Brain microvascular endothelial cell (primary cell): ENCODE measurements around the gene TICRR.
A peak's percentile ranks its signal among the peaks of the same experiment; 100 is the strongest.

Source experiments
- DNase-seq: peaks from one replicate; pipeline ENCODE4 v3.0.0-alpha.2; 2020
- H3K27ac ChIP-seq: fragments of 250-450 bp; sonication (Bioruptor Pico); 2 replicates; pipeline ENCODE4 v1.5.1; 2020; ENCODE audit warnings: mild to moderate bottlenecking, moderate library complexity
- H3K27me3 ChIP-seq: fragments of 250-450 bp; sonication (Bioruptor Pico); replicated peaks from 2 replicates; pipeline ENCODE4 v1.5.1; 2020; ENCODE audit warnings: mild to moderate bottlenecking
- H3K36me3 ChIP-seq: fragments of 250-450 bp; sonication (Bioruptor Pico); replicated peaks from 2 replicates; pipeline ENCODE4 v1.5.1; 2020; ENCODE audit warnings: mild to moderate bottlenecking
- H3K4me3 ChIP-seq: 2 replicates; pipeline ENCODE4 v1.5.1; 2011; ENCODE audit warnings: low read depth, mild to moderate bottlenecking, control low read depth, low read length, moderate library complexity
- in situ Hi-C: cut with HindIII; loops from 2 replicates; pipeline ENCODE4 v1.10.0; 2017; ENCODE audit warnings: low sequenced_read_pairs, low pct_ligation_motif_present
- TF ChIP-seq, protein P1 (sequence below): IDR thresholded peaks from 2 replicates; pipeline ENCODE4 v1.5.1; 2011; ENCODE audit warnings: low read depth, mild to moderate bottlenecking, moderate library complexity, low read length, control low read depth, inconsistent platforms; ENCODE audit errors: missing control alignments

The TICRR gene

DNA sequence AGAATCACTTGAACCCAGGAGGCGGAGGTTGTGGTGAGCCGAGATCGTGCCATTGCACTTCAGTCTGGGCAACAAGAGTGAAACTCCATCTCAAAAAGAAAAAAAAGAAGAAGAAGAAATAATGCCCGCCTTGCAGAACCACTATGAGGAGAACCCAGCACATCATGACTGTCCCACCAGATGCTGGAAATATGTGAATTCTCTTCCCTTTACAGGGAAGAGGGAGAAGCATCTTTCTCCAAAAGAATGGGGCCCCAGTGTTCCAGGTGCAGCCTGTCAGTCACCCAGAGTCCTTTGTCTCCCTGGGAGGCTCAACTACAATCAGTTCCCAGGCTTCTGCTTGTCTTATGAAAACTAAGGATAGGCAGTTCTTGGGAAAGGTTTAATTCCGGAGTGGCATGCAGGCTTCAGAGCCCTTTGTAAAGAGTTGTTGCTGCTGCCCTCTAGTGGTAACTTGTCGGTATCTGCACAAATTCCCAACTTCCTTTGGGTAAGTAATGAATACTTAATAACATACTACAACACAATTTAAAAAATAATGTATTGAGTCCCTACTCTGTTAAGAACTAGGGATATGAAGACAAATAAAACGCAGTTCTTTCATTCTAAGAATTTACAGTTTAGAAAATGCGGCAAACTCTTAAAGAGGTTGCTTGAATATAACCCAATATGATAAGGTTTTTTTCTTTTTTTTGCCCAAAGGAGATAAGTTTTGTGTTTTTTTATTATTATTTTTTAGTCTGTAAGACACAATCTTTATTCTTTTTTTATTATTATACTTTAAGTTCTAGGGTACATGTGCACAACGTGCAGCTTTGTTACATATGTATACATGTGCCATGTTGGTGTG lies 18.6 kb upstream of the TICRR start:
- TF ChIP-seq, protein P1, sequence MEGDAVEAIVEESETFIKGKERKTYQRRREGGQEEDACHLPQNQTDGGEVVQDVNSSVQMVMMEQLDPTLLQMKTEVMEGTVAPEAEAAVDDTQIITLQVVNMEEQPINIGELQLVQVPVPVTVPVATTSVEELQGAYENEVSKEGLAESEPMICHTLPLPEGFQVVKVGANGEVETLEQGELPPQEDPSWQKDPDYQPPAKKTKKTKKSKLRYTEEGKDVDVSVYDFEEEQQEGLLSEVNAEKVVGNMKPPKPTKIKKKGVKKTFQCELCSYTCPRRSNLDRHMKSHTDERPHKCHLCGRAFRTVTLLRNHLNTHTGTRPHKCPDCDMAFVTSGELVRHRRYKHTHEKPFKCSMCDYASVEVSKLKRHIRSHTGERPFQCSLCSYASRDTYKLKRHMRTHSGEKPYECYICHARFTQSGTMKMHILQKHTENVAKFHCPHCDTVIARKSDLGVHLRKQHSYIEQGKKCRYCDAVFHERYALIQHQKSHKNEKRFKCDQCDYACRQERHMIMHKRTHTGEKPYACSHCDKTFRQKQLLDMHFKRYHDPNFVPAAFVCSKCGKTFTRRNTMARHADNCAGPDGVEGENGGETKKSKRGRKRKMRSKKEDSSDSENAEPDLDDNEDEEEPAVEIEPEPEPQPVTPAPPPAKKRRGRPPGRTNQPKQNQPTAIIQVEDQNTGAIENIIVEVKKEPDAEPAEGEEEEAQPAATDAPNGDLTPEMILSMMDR = peak; percentile 82
- Histone ChIP-seq H3K4me3 (no peak overlapping the region), H3K27ac (no peak overlapping the region), H3K27me3 (peaks cover 2% of the 10 kb centered on the region), H3K36me3 (no peaks in the 10 kb centered on the region)
- in situ Hi-C loops = no loop called here
- peak; percentile 77 for DNase-seq

DNA sequence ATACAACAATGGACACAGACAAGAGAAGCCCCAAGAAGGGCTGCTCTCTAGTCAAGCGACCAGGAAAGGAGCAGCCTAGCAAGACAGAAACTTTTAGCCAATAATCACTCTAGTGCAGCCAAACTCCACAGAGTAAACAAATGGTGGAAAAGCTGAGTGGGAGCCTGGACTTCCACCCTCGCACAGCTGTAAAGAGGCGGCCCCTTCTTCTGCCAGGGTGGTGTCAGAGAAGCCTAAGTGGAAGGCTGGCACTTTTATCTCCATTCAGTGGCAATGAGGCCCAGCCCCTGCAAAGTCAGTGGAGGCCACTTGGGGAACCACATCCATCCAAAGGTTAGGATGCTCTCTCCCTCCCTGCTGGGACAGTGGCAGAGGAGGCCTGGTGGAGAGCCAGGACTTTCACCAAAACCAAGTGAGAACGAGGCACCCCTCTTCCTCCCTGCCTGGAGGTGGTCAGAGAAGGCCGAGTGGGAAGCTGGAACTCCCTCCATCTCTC lies 15.5 kb upstream of the TICRR start:
- H3K4me3 ChIP-seq = no peak overlapping the region
- H3K36me3 ChIP-seq = no peaks in the 10 kb centered on the region
- DNase-seq = no peak
- no peaks in the 10 kb centered on the region for H3K27me3 ChIP-seq
- TF ChIP-seq, protein P1 = no peak
- in situ Hi-C loops = no loop called here
- no peak overlapping the region for H3K27ac ChIP-seq

DNA sequence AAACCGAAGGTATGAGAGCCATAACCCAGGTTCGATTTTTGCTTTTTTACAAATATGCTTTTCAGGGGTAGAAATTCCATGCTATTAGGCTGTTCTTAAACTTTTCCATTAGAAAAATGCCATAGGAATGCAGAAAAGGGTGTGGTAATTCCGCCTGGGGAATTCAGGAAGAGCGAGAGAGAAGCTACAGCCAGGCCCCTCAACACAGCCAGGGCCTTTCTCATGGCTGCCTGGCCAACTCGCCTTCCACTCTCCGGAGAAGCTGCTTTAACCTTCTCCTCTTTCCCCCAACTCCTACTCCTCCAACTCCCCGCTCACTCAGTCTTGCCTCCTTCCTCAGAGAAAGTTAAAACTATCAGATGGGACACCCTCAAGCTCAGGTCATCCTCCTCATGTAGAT lies 9.1 kb upstream of the TICRR start:
- DNase-seq = no peak
- in situ Hi-C loops = no loop called here
- Histone ChIP-seq H3K27me3 (no peaks in the 10 kb centered on the region), H3K27ac (no peak overlapping the region), H3K4me3 (no peak overlapping the region), H3K36me3 (no peaks in the 10 kb centered on the region)
- TF ChIP-seq, protein P1 = no peak

DNA sequence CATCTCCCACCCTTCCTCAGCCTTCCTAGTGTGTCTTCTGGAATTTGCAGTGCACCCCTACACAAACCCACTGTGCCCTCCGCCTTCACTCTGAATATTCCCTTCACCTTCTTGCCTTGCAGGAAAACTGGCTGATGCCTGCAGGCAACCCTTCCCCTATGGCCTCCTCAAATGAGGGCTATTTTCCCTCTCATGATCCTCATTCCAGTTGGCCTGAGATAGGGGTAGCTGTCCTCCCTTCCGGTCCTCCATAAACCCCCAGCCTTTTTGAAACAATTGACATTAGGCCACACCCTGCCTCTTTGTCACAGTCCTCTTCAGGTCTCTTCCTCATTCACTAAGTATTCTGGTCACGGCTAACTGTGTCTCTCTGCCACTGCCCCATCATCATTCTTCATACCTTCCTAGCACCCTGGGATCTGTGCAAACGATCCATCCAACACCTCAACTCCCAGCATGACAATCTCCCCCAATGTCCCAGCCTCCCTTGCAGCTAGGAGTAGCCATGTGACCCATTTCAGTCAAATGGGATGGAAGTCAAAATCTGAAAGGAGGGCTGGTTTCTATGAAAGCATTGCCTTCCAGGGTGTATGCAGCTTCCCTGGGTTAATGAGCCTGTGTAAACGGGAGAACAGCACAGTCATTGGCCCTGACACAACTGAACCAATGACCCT lies 8.5 kb upstream of the TICRR start:
- no peaks in the 10 kb centered on the region for H3K36me3 ChIP-seq
- no peak for DNase-seq
- TF ChIP-seq, protein P1 = no peak
- no peak overlapping the region for H3K4me3 ChIP-seq
- in situ Hi-C loops = no loop called here
- no peaks in the 10 kb centered on the region for H3K27me3 ChIP-seq
- H3K27ac ChIP-seq = no peak overlapping the region

DNA sequence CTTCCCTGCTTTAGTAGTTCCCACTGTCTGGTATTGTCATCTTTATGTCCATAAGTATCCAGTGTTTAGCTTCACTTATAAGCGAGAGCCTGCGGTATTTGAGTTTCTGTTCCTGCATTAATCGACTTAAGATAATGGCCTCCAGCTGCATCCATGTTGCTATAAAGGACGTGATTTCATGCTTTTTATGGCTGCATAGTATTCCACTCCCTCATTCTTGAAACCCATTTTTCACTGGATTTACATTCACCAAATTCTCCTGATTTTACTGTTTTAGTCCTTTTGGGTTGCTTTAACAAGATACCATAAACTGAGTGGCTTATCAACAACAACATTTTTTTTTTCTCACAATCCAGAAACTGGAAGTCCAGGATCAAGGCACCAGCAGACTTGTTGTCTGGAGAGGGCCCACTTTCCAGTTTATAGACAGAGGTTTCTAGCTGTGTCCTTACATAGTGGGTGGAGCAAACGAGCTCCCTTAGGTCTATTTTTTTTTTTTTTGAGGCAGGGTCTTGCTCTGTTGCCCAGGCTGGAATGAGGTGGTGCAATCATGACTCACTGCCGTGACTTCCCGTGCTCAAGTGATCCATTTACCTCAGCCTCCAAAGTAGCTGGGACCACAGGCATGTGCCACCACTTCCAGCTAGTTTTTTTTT lies 6.1 kb upstream of the TICRR start:
- TF ChIP-seq, protein P1 = no peak
- Histone ChIP-seq H3K27ac (no peak overlapping the region), H3K36me3 (no peaks in the 10 kb centered on the region), H3K4me3 (no peak overlapping the region), H3K27me3 (no peaks in the 10 kb centered on the region)
- DNase-seq = no peak
- in situ Hi-C loops = no loop called here
